Right lobe of liver (tissue), 4 donors: Measurements from ENCODE around the gene IGSF21.

Experiments used
- CTCF ChIP-seq, 4 donors: fragments of 200-600 bp in 3 of 4; fragments of 450-650 bp in 1 of 4; IDR thresholded peaks; one replicate each; pipeline versions ENCODE4 v1.5.1 to v1.8.0; 2016 to 2022; ENCODE audit warnings: antibody characterized with exemption in 4 of 4, mild to moderate bottlenecking in 2 of 4
- POLR2A ChIP-seq: fragments of 450-650 bp; IDR thresholded peaks from one replicate; pipeline ENCODE4 v1.6.1; 2017; ENCODE audit warnings: antibody characterized with exemption, mild to moderate bottlenecking
- donor health status: DM: no; HTN: no; CAD: no.
- donor health status: DM: no; HTN: no; CAD: no.
- donor health status: DM: no; HTN: yes; CAD: no.

- TF ChIP-seq CTCF (IDR thresholded peaks at IDR 0.05) (no peak), POLR2A (no peak)
Observed at GRCh38 chr1:18058981-18059605, 48.5 kb upstream of the IGSF21 start.
